Fibroblast of skin of right quadriceps (primary cell): ENCODE results near the gene CCDC142.

Experiments used
- DNase-seq: peaks from one replicate; pipeline ENCODE4 v3.0.0-alpha.2; 2013

CCDC142 gene, protein sequence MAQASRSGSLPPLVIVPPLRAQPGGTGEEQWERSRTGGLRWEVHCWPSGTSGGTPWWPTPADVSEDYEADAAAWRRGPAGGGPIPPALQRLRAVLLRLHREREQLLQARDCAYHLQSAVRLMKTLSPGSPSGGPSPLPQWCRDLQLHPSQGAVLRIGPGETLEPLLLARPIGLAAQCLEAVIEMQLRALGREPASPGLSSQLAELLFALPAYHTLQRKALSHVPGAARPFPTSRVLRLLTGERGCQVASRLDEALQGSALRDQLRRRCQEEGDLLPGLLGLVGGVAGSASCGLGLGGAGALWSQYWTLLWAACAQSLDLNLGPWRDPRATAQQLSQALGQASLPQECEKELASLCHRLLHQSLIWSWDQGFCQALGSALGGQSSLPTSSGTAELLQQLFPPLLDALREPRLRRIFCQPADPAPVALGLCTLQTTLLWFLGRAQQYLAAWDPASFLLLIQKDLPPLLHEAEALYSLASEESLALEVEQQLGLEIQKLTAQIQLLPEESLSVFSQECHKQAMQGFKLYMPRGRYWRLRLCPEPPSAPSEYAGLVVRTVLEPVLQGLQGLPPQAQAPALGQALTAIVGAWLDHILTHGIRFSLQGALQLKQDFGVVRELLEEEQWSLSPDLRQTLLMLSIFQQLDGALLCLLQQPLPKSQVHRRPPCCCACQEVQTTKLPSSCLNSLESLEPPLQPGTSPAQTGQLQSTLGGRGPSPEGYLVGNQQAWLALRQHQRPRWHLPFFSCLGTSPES

DNA sequence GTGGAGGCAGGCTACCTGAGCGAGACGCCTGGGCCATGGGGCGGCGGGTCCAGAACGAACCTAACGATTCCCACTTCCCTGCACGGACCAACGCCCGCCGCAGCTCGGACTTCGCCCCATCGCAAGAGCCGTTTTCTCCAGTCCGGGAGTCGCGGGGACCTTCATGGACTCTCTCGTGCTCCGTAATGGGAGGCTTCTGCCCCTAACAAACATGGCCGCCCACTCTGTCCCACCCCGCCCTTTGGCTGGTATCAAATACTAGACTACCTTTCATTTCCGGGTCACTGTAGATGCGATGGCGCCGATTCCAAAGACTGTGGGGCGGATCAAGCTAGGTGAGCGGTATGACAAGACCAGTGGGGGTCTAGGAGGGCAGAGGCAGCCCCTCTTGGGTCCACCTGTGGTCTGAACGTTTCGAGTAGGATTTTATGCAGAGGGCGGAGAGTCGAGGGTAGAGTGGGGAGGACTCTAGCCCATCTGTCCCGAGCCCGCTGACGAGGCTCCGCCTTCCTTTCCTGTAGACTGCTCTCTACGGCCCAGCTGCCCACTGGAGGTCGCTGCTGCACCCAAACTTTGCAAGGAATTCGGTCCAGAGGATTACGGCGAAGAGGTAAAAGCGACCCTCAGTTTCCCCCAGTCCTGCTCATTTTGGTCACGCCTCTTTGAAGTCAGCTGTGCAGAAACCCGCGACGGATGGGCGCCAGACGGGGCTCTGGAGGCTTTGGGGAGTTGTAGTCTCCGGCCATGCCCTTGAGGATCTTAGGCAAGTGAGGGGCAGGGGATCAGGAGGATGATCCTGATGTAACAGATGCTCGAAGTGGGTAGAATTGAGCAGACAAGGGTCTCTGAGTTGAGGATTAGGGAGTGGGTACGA is at the start of gene CCDC142, which contains the start of gene TTC31:
CCDC142 (minus strand) TSS at position 198 of the 874 bp plus-strand sequence; CDS start at position 37, 161 bp downstream.
TTC31 (plus strand) TSS at position 281 of the 874 bp plus-strand sequence; CDS start at position 296, 15 bp downstream.
- DNase-seq, result peak; percentile 95

GRCh38 chr2:74532222-74532621 is 49.4 kb upstream of the CCDC142 start:
- DNase-seq, result peak; percentile 51

GRCh38 chr2:74531666-74532065 is 48.9 kb upstream of the CCDC142 start:
- DNase-seq, result no peak

GRCh38 chr2:74530239-74531187 is 47.7 kb upstream of the CCDC142 start:
- no peak for DNase-seq

DNA sequence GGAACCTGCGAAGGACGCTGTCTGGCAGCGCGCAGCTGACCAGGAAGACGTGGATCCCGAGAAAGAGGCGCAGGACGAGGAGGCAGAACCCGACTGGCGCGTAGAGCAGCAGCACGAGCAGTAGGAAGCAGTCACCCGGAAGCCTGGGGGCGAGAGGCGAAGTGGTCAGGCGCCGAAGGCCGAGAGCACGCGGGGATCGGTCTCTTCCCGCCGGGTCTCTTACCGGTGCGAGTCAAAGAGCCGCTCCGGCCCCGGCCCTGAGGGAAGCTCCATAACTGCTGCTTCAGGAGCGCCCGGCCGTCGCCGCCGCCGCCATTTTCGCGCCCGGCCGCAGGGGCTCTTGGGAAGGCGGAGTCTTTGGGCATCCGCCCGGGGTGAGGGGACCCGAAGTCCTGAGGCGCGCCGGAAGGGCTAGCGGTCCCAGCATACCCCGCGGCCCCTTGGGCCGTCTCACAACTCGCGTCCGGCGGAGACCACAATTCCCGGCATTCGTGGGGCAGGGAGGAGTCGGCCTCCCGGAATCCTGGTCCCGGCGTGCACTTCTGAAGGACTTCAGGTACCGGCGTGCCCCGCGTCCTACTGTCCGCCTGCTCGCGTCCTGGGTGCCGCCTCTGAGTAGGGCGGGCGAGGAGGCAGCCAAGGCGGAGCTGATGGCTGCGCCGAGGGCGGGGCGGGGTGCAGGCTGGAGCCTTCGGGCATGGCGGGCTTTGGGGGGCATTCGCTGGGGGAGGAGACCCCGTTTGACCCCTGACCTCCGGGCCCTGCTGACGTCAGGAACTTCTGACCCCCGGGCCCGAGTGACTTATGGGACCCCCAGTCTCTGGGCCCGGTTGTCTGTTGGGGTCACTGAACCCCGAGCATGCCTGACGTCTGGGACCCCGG is 46.8 kb upstream of the CCDC142 start, which contains the start of the genes AUP1 and HTRA2:
AUP1 (minus strand) TSS at position 350 of the 882 bp plus-strand sequence; CDS start at position 273, 77 bp downstream.
HTRA2 (plus strand) TSS at position 577 of the 882 bp plus-strand sequence; CDS start at position 651, 74 bp downstream.
- peak; percentile 99 for DNase-seq

GRCh38 chr2:74528600-74529356 is 46.0 kb upstream of the CCDC142 start:
- no peak for DNase-seq

DNA sequence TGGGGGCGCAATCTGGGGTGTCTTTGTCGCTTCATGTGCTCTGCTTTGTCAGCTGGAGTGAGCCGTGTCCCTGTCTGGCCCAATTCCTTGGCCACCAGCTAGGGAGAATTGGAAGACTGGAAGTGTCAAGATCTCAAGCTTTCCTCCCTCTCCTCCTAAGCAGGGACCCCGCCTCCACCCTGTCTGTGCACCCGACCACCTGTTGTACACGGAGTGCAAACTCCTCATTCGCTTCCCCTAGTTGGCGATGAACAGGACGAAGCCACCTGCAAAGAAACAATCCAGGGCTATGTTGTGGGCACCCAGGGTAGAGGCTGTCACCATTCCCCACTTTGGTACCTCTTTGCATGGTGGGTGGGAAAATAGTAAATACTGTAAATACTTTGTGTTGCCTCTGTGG is 44.9 kb upstream of the CCDC142 start:
- DNase-seq, result no peak

GRCh38 chr2:74526649-74527230 is 43.9 kb upstream of the CCDC142 start:
- DNase-seq, result no peak

DNA sequence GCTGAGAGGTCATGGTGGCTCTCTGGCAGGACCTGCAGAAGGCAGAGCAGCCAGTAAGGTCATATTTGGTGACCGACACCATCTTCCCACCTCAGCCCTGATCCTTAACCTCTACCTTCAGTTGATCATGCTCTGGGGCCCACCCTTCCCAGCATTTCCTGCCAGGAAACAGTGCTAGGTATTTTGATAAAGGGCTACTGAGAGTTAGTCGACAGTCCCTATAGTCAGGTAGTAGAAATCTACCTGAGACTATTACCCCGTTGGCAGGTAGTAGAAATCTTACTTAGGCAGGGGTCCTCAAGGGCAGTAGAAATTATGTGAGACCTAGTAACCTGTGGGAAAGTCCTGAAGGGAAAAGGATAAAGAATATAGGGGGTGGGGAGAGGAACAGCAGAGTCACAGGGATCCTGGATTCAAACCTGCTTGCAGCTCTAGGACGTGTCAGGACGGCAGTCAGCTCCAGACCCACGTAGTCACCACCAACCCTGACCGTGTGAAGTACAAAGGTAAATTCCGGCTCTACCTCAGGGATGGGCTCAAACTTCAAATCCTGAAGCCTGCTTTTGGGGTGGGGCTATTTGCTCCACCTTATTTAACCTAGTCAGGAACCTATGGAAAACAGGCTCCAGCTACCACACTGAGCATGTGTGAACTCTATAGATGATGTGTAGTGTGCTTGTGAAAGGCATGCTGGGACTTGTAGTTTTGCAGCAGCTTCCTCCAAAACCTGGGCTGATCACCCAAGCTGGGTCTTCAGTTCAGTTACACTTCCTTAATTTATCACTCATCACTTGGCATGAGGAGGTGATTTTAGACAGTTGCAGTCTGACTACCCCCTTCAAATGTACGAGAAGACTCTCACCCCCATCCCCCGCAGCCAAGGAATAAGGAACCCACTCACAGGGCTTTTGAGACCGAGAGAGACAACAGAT is 43.2 kb upstream of the CCDC142 start, which contains the start of gene DQX1:
DQX1 (minus strand) TSS at position 515 of the 932 bp plus-strand sequence; CDS start at position 13, 502 bp downstream.
- DNase-seq, result peak; percentile 17

- no peak for DNase-seq
Measured at GRCh38 chr2:74524955-74525716, 42.3 kb upstream of the CCDC142 start.

GRCh38 chr2:74524005-74524404 is 41.2 kb upstream of the CCDC142 start:
- no peak for DNase-seq

GRCh38 chr2:74522516-74522915 is 39.7 kb upstream of the CCDC142 start:
- no peak for DNase-seq

GRCh38 chr2:74516650-74517049 is 33.9 kb upstream of the CCDC142 start:
- no peak for DNase-seq

GRCh38 chr2:74515981-74516633 is 33.3 kb upstream of the CCDC142 start:
- DNase-seq, result peak; percentile 58

DNA sequence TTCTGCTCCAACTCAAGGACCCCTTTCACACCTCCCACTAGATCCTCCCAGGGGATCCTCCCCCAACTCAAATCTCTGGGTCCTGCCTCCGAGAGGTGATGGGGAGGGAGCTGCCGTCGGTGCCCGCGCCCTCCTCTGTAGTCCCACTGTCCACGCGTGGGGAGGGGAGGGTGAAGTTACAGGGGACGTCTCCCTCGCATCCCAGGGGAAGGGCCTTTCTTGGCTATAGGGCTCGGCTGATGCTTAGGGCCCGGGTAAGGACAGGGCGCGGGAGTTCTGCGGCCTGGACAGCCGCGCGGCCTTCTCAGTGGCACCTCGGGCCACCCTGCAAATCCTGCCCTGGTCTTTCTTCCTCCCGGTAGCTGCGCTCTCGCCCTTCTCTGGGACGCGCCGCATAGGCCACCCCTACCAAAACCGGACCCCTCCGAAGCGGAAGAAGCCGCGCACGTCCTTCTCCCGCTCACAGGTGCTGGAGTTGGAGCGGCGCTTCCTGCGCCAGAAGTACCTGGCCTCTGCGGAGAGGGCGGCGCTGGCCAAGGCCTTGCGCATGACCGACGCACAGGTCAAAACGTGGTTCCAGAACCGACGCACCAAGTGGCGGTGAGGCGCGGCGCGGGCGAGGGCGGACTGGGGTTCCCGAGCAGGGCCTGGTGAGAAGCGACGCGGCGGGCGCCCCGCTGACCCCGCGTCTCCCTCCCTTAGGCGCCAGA is 32.6 kb upstream of the CCDC142 start:
- DNase-seq, result no peak
